Endodermal cell (in vitro differentiated cells): ENCODE results near the gene FPR2. TPM values are rescaled to one million over a fixed set of nuclear protein-coding genes. Genes with fewer than 3 reads are reported as not detected.

Experiments used
- DNase-seq: peaks from one replicate; pipeline ENCODE4 v3.0.0-alpha.2; 2017
- H3K27ac ChIP-seq: 2 replicates; pipeline ENCODE4 v1.5.1; 2013; ENCODE audit warnings: mild to moderate bottlenecking, low read depth, low read length, moderate library complexity
- H3K27me3 ChIP-seq: 2 replicates; pipeline ENCODE4 v1.6.1; 2013; ENCODE audit warnings: mild to moderate bottlenecking, low read length, moderate library complexity; ENCODE audit not compliant: insufficient read depth, control insufficient read depth, poor library complexity, severe bottlenecking
- H3K36me3 ChIP-seq: 2 replicates; pipeline ENCODE4 v1.7.0; 2013; ENCODE audit warnings: mild to moderate bottlenecking, low read length, moderate library complexity; ENCODE audit not compliant: control insufficient read depth, insufficient read depth
- H3K4me1 ChIP-seq: one replicate; pipeline ENCODE4 v1.7.0; 2013; ENCODE audit warnings: low read length; ENCODE audit not compliant: control insufficient read depth, insufficient read depth
- H3K4me3 ChIP-seq: 2 replicates; pipeline ENCODE4 v1.5.1; 2013; ENCODE audit warnings: mild to moderate bottlenecking, low read length, moderate library complexity
- H3K9ac ChIP-seq: 2 replicates; pipeline ENCODE4 v1.6.1; 2013; ENCODE audit warnings: mild to moderate bottlenecking, low read length, moderate library complexity; ENCODE audit not compliant: poor library complexity, severe bottlenecking; ENCODE audit errors: extremely low read depth
- H3K9me3 ChIP-seq: 2 replicates; pipeline ENCODE4 v1.6.1; 2013; ENCODE audit warnings: mild to moderate bottlenecking, low read length, moderate library complexity; ENCODE audit not compliant: control insufficient read depth
- H3K27ac Mint-ChIP-seq: 2 replicates; pipeline ENCODE4 v1.8.0; 2020; ENCODE audit warnings: mixed read lengths
- H3K27me3 Mint-ChIP-seq: 2 replicates; pipeline ENCODE4 v1.8.0; 2021; ENCODE audit warnings: mild to moderate bottlenecking, mixed read lengths; ENCODE audit not compliant: insufficient read depth
- H3K36me3 Mint-ChIP-seq: 2 replicates; pipeline ENCODE4 v1.8.0; 2020; ENCODE audit warnings: low read depth, mixed read lengths
- H3K4me1 Mint-ChIP-seq: 2 replicates; pipeline ENCODE4 v1.8.0; 2020; ENCODE audit warnings: mixed read lengths
- H3K4me3 Mint-ChIP-seq: 2 replicates; pipeline ENCODE4 v1.8.0; 2020; ENCODE audit warnings: mild to moderate bottlenecking, moderate library complexity, mixed read lengths
- H3K9me3 Mint-ChIP-seq: 2 replicates; pipeline ENCODE4 v1.8.0; 2020; ENCODE audit warnings: mild to moderate bottlenecking, mixed read lengths
- CTCF ChIP-seq: fragments of 200-600 bp; sonication (generic); conservative IDR thresholded peaks from 2 replicates; pipeline ENCODE4 v1.5.0; 2021; ENCODE audit warnings: antibody characterized with exemption, mild to moderate bottlenecking
- WGBS, 2 experiments: methylation state at CpG; one replicate each; pipeline versions ENCODE4 v1.1.5 to v1.1.7; 2013; ENCODE audit warnings: missing lambda C conversion rate in 2 of 2, mixed read lengths in 1 of 2; ENCODE audit not compliant: insufficient coverage in 1 of 2, insufficient read length in 1 of 2; 5-methylcytosine and 5-hydroxymethylcytosine counted together
- total RNA-seq, 2 donors: library from RNA; stranded (reverse); fragmentation: NEBNext Ultra II Directional in 1 of 2; extraction: Animal tissue kit (Norgen Biotek cat#: 25700) in 1 of 2; gene quantifications; 2 replicates in 1 of 2; 3 replicates in 1 of 2; pipeline ENCODE4 v1.2.1, GENCODE V29; 2021

The FPR2 gene
- total RNA-seq, 2 donors from 2014 or later = 0.11 TPM; not detected in 1

GRCh38 chr19:51779181-51779580, 18.2 kb downstream of the FPR2 start:
- H3K9me3 Mint-ChIP-seq = no peaks in the 10 kb centered on the region
- peaks cover 55% of the 10 kb centered on the region for H3K27me3 Mint-ChIP-seq
- Histone ChIP-seq H3K27ac (no peak overlapping the region), H3K9me3 (no peaks in the 10 kb centered on the region), H3K36me3 (no peaks in the 10 kb centered on the region), H3K27me3 (peaks cover 28% of the 10 kb centered on the region), H3K4me1 (no peaks in the 10 kb centered on the region), H3K9ac (no peak overlapping the region), H3K4me3 (no peak overlapping the region)
- no peak overlapping the region for H3K27ac Mint-ChIP-seq
- TF ChIP-seq CTCF = no peak
- DNase-seq = no peak
- no peaks in the 10 kb centered on the region for H3K4me1 Mint-ChIP-seq
- WGBS, 2 experiments = 88% methylated on average over 1 of the region's 1 CpG; no CpG with 5 or more reads in 1 of the 2 experiments
- H3K4me3 Mint-ChIP-seq = no peak overlapping the region
- H3K36me3 Mint-ChIP-seq = no peaks in the 10 kb centered on the region

GRCh38 chr19:51779703-51780102, 18.7 kb downstream of the FPR2 start:
- no peaks in the 10 kb centered on the region for H3K4me1 ChIP-seq
- Mint-ChIP-seq H3K4me3 (no peak overlapping the region), H3K27ac (no peak overlapping the region), H3K9me3 (no peaks in the 10 kb centered on the region), H3K27me3 (peaks cover 52% of the 10 kb centered on the region), H3K36me3 (no peaks in the 10 kb centered on the region), H3K4me1 (no peaks in the 10 kb centered on the region)
- H3K27me3 ChIP-seq = peaks cover 28% of the 10 kb centered on the region
- H3K36me3 ChIP-seq = no peaks in the 10 kb centered on the region
- H3K9ac ChIP-seq = no peak overlapping the region
- no peak for DNase-seq
- WGBS, 2 experiments = 52 to 67% methylated on average over 1 to 2 of the region's 2 CpGs
- TF ChIP-seq CTCF = no peak
- H3K27ac ChIP-seq = no peak overlapping the region
- H3K9me3 ChIP-seq = no peaks in the 10 kb centered on the region
- no peak overlapping the region for H3K4me3 ChIP-seq

- H3K27me3 Mint-ChIP-seq = peaks cover 47% of the 10 kb centered on the region
- no peaks in the 10 kb centered on the region for H3K36me3 ChIP-seq
- no peak overlapping the region for H3K4me3 ChIP-seq
- 40 to 81% methylated on average over 1 to 2 of the region's 2 CpGs for WGBS, 2 experiments
- no peak overlapping the region for H3K4me3 Mint-ChIP-seq
- H3K4me1 ChIP-seq = no peaks in the 10 kb centered on the region
- no peak overlapping the region for H3K27ac Mint-ChIP-seq
- H3K4me1 Mint-ChIP-seq = no peaks in the 10 kb centered on the region
- no peak overlapping the region for H3K9ac ChIP-seq
- DNase-seq = no peak
- no peak for TF ChIP-seq CTCF
- no peak overlapping the region for H3K27ac ChIP-seq
- H3K9me3 Mint-ChIP-seq = no peaks in the 10 kb centered on the region
- no peaks in the 10 kb centered on the region for H3K9me3 ChIP-seq
- H3K27me3 ChIP-seq = peaks cover 28% of the 10 kb centered on the region
- H3K36me3 Mint-ChIP-seq = no peaks in the 10 kb centered on the region
Measured at GRCh38 chr19:51780270-51780669, 19.3 kb downstream of the FPR2 start.
